Measurements from ENCODE around the gene TMEM242. TPM values are rescaled to one million over a fixed set of nuclear protein-coding genes. Genes with fewer than 3 reads are reported as not detected.

Gene TMEM242
- total and polyA plus RNA-seq, 10 donors = 3.7 to 16.0 (median 7.2) TPM

DNA sequence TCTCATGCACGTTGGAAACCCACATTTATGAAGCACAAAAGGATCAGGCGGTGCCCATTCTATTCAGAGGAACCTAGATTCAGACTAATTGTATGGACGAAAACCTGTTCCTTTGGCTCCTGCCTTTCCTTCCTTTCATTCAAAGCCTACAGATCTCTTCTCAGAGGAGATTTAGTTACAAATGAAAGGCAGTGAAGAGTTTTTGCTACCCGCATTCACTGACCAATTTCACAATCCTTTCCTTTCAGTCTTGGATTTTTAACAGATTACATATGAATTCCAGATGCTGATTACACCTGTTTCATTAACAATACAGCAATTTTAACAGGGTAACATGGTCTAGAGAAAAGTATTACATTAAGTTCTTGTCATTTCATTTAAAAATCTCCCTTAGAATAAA, 32.0 kb downstream of the TMEM242 start:
- no peaks in the 10 kb centered on the region for H3K4me1 ChIP-seq
- no peak for DNase-seq
- WGBS, 5 donors = 89 to 97% (median 94%) methylated on average over 4 of the region's 4 CpGs
- no peaks in the 10 kb centered on the region for H3K27me3 ChIP-seq (replicated peaks in 1 of 7)
- no peak overlapping the region for H3K27ac ChIP-seq
- no peak overlapping the region for H3K4me3 ChIP-seq
- TF ChIP-seq POLR2A (IDR thresholded peaks at IDR 0.05) = no peak
- intact Hi-C loops (cut with DNase I; ENCODE audit: low total_unique reads) = no loop called here
- peaks cover 0 to 54% (median 7%) of the 10 kb centered on the region in 6 donors for H3K36me3 ChIP-seq
- H3K9me3 ChIP-seq = no peaks in the 10 kb centered on the region

DNA sequence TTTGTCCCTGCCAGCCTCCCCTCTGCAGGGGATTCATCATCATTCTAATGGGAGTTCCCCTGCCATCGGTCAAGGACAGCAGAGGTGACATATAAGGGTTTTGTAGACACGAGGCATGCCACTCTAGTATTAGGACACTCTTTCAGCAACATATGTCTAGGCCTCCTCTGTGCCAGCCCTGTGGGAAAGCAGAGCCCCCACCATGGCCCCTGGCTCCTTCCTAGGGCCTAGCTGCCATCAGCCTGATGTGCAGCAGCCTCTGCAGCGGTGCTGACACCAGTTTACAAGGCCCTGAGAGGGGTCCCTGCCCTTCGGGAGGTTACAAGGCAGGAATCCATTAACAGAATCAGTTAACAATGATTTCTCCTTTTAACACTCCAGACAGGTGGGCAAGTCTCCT, 32.5 kb downstream of the TMEM242 start:
- TF ChIP-seq, protein P1, sequence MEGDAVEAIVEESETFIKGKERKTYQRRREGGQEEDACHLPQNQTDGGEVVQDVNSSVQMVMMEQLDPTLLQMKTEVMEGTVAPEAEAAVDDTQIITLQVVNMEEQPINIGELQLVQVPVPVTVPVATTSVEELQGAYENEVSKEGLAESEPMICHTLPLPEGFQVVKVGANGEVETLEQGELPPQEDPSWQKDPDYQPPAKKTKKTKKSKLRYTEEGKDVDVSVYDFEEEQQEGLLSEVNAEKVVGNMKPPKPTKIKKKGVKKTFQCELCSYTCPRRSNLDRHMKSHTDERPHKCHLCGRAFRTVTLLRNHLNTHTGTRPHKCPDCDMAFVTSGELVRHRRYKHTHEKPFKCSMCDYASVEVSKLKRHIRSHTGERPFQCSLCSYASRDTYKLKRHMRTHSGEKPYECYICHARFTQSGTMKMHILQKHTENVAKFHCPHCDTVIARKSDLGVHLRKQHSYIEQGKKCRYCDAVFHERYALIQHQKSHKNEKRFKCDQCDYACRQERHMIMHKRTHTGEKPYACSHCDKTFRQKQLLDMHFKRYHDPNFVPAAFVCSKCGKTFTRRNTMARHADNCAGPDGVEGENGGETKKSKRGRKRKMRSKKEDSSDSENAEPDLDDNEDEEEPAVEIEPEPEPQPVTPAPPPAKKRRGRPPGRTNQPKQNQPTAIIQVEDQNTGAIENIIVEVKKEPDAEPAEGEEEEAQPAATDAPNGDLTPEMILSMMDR (IDR thresholded peaks at IDR 0.05 in 8 of 11, conservative IDR thresholded peaks at IDR 0.05 in 3 of 11) = no peak
- TF ChIP-seq POLR2AphosphoS5 (IDR thresholded peaks at IDR 0.05) = no peak
- no peak for TF ChIP-seq POLR2A (IDR thresholded peaks at IDR 0.05)
- intact Hi-C loops (cut with DNase I; ENCODE audit: low total_unique reads) = no loop called here
- no peak overlapping the region for H3K27ac ChIP-seq
- no peak for DNase-seq
- no peak overlapping the region for H3K4me3 ChIP-seq
- H3K27me3 ChIP-seq (replicated peaks in 1 of 7) = no peaks in the 10 kb centered on the region
- no peaks in the 10 kb centered on the region for H3K9me3 ChIP-seq
- H3K36me3 ChIP-seq = peaks cover 0 to 54% (median 7%) of the 10 kb centered on the region in 6 donors
- 84 to 91% (median 86%) methylated on average over 3 to 4 of the region's 4 CpGs for WGBS, 5 donors
- no peaks in the 10 kb centered on the region for H3K4me1 ChIP-seq

DNA sequence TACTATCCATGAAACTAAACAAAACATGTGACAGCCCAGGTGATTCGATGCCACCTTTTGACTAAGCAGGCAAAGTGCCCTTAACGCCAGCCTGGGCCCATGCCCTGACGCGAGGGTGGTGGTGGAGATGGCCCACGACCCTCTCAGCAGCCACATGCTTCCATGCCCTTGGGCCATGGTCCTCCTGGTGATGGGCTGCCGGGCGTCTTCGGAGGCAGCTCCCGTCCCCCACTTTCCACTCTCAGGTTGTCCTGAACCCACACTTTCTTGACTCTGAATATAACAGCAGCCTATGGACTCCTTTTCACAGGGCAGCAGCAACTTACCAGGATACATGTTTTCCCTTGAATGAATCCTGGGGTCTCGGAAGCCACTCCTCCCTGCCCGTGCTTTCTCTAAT, 33.6 kb downstream of the TMEM242 start:
- H3K4me3 ChIP-seq = no peak overlapping the region
- no peak overlapping the region for H3K27ac ChIP-seq
- no peaks in the 10 kb centered on the region for H3K4me1 ChIP-seq
- H3K27me3 ChIP-seq (replicated peaks in 1 of 7) = no peaks in the 10 kb centered on the region
- 96 to 98% (median 97%) methylated on average over 10 to 11 of the region's 11 CpGs for WGBS, 5 donors
- H3K9me3 ChIP-seq = no peaks in the 10 kb centered on the region
- H3K36me3 ChIP-seq = peaks cover 0 to 54% (median 7%) of the 10 kb centered on the region in 6 donors
- TF ChIP-seq POLR2A (IDR thresholded peaks at IDR 0.05) (no peak), POLR2AphosphoS5 (IDR thresholded peaks at IDR 0.05) (no peak)
- TF ChIP-seq, protein P1 (IDR thresholded peaks at IDR 0.05 in 8 of 11, conservative IDR thresholded peaks at IDR 0.05 in 3 of 11) = no peak
- intact Hi-C loops (cut with DNase I; ENCODE audit: low total_unique reads) = no loop called here
- no peak for DNase-seq

DNA sequence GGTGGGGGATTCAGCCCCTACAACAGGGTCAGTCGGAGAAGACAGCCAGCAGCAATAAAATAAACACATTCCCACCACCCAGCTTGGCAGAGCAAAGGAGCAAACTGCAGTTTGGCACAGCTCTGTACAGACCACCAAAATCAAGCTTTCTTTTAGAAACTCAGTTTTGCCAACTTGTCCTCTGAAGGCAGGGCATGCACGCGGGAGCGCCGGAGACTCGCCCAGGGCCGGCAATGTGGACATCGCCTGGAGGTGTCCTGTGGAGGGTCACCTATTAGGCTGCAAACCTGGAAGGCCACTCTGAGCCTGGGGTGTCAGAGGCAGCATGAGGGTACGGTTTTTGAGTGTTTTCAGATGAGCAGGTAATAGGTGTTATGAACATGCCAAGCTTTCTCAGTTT, 34.7 kb downstream of the TMEM242 start:
- intact Hi-C loops (cut with DNase I; ENCODE audit: low total_unique reads) = no loop called here
- Histone ChIP-seq H3K4me1 (no peaks in the 10 kb centered on the region), H3K4me3 (no peak overlapping the region), H3K9me3 (no peaks in the 10 kb centered on the region), H3K27ac (no peak overlapping the region), H3K36me3 (peaks cover 0 to 54% (median 7%) of the 10 kb centered on the region in 6 donors), H3K27me3 (replicated peaks in 1 of 7) (no peaks in the 10 kb centered on the region)
- no peak for DNase-seq
- 91 to 99% (median 97%) methylated on average over 9 of the region's 9 CpGs for WGBS, 5 donors
- TF ChIP-seq POLR2A (IDR thresholded peaks at IDR 0.05) (no peak), POLR2AphosphoS5 (IDR thresholded peaks at IDR 0.05) (no peak)
- TF ChIP-seq, protein P1 (IDR thresholded peaks at IDR 0.05 in 8 of 11, conservative IDR thresholded peaks at IDR 0.05 in 3 of 11) = no peak

DNA sequence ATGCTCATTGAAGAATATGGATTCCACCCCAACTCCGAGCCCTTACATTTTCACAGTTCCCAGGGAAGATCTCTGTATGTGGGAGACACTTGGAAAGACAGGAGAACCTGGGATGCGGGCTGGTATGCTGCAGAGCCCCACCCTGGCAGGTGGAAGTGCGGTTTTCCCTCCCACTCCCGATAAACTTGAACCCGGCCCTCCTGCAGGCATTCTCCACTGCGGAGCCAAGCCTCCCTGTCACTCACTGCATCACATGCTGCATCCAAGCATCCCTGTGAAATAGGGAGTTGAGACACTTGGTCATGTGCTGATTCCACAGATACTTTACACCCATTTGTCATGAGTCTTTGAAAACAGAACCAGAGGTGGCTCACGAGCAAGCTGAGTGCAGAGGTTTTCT, 35.4 kb downstream of the TMEM242 start:
- H3K4me3 ChIP-seq = no peak overlapping the region
- H3K36me3 ChIP-seq = peaks cover 0 to 53% (median 7%) of the 10 kb centered on the region in 6 donors
- TF ChIP-seq POLR2A (IDR thresholded peaks at IDR 0.05) = no peak
- no peak for TF ChIP-seq POLR2AphosphoS5 (IDR thresholded peaks at IDR 0.05)
- TF ChIP-seq, protein P1 (IDR thresholded peaks at IDR 0.05 in 8 of 11, conservative IDR thresholded peaks at IDR 0.05 in 3 of 11) = no peak
- no peaks in the 10 kb centered on the region for H3K4me1 ChIP-seq
- WGBS, 5 donors = 93 to 100% (median 96%) methylated on average over 7 of the region's 7 CpGs
- no peaks in the 10 kb centered on the region for H3K9me3 ChIP-seq
- H3K27me3 ChIP-seq (replicated peaks in 1 of 7) = no peaks in the 10 kb centered on the region
- no peak overlapping the region for H3K27ac ChIP-seq
- intact Hi-C loops (cut with DNase I; ENCODE audit: low total_unique reads) = no loop called here
- DNase-seq = no peak

Data from spleen (tissue), 11 donors.